HEK293T (cell line): ENCODE measurements around the gene EVPLL.
"Not testable (repeated sequence)": the region's sequence is repeated elsewhere in the genome, so short reads cannot be mapped to it uniquely, and the experiment has no call there.

Experiments used
- BHLHE40 ChIP-seq: fragments of 450-650 bp; IDR thresholded peaks from 2 replicates; pipeline ENCODE4 v1.6.1; 2016; ENCODE audit warnings: mild to moderate bottlenecking, moderate library complexity, borderline replicate concordance
- ELF4 ChIP-seq: fragments of 450-650 bp; IDR thresholded peaks from 2 replicates; pipeline ENCODE4 v1.6.1; 2017; ENCODE audit warnings: antibody characterized with exemption
- FOXM1 ChIP-seq: fragments of 450-650 bp; IDR thresholded peaks from 2 replicates; pipeline ENCODE4 v1.6.1; 2017; ENCODE audit warnings: mild to moderate bottlenecking, borderline replicate concordance
- HDGF ChIP-seq: fragments of 450-650 bp; IDR thresholded peaks from 2 replicates; pipeline ENCODE4 v1.6.1; 2017; ENCODE audit warnings: antibody characterized with exemption, borderline replicate concordance
- PKNOX1 ChIP-seq: fragments of 450-650 bp; IDR thresholded peaks from 2 replicates; pipeline ENCODE4 v1.6.1; 2016
- SUZ12 ChIP-seq: fragments of 450-650 bp; IDR thresholded peaks from 2 replicates; pipeline ENCODE4 v1.6.1; 2016; ENCODE audit warnings: mild to moderate bottlenecking
- TARDBP ChIP-seq: fragments of 450-650 bp; IDR thresholded peaks from 2 replicates; pipeline ENCODE4 v1.6.1; 2016
- ZNF384 ChIP-seq: fragments of 450-650 bp; IDR thresholded peaks from 2 replicates; pipeline ENCODE4 v1.6.1; 2016

GRCh38 chr17:18411377-18411864 is 33.8 kb downstream of the EVPLL start:
- TF ChIP-seq ZNF384, HDGF, ELF4, SUZ12, TARDBP, PKNOX1, FOXM1, BHLHE40: not testable (repeated sequence)
